Mucosa of stomach (tissue), 1 donor: Measurements from ENCODE around the gene SPN.
A peak's percentile ranks its signal among the peaks of the same experiment; 100 is the strongest.
"Not testable (repeated sequence)": the region's sequence is repeated elsewhere in the genome, so short reads cannot be mapped to it uniquely, and the experiment has no call there.

Experiments
- H3K27me3 ChIP-seq: one replicate; pipeline ENCODE4 v1.7.0; 2013; ENCODE audit warnings: mild to moderate bottlenecking, low read length; ENCODE audit not compliant: control insufficient read depth, insufficient read depth
- H3K36me3 ChIP-seq: one replicate; pipeline ENCODE4 v1.7.0; 2013; ENCODE audit warnings: low read length; ENCODE audit not compliant: control insufficient read depth, insufficient read depth
- H3K4me1 ChIP-seq: one replicate; pipeline ENCODE4 v1.7.0; 2013; ENCODE audit warnings: mild to moderate bottlenecking, low read length; ENCODE audit not compliant: control insufficient read depth, insufficient read depth
- H3K4me3 ChIP-seq: one replicate; pipeline ENCODE4 v1.7.0; 2013; ENCODE audit warnings: low read length
- H3K9ac ChIP-seq: one replicate; pipeline ENCODE4 v1.7.0; 2013; ENCODE audit warnings: mild to moderate bottlenecking, low read length, moderate library complexity
- H3K9me3 ChIP-seq: one replicate; pipeline ENCODE4 v1.7.0; 2013; ENCODE audit warnings: mild to moderate bottlenecking, low read length, moderate library complexity; ENCODE audit not compliant: control insufficient read depth
- donor health status: Pancreatic carcinoma.

Gene SPN, protein sequence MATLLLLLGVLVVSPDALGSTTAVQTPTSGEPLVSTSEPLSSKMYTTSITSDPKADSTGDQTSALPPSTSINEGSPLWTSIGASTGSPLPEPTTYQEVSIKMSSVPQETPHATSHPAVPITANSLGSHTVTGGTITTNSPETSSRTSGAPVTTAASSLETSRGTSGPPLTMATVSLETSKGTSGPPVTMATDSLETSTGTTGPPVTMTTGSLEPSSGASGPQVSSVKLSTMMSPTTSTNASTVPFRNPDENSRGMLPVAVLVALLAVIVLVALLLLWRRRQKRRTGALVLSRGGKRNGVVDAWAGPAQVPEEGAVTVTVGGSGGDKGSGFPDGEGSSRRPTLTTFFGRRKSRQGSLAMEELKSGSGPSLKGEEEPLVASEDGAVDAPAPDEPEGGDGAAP

DNA sequence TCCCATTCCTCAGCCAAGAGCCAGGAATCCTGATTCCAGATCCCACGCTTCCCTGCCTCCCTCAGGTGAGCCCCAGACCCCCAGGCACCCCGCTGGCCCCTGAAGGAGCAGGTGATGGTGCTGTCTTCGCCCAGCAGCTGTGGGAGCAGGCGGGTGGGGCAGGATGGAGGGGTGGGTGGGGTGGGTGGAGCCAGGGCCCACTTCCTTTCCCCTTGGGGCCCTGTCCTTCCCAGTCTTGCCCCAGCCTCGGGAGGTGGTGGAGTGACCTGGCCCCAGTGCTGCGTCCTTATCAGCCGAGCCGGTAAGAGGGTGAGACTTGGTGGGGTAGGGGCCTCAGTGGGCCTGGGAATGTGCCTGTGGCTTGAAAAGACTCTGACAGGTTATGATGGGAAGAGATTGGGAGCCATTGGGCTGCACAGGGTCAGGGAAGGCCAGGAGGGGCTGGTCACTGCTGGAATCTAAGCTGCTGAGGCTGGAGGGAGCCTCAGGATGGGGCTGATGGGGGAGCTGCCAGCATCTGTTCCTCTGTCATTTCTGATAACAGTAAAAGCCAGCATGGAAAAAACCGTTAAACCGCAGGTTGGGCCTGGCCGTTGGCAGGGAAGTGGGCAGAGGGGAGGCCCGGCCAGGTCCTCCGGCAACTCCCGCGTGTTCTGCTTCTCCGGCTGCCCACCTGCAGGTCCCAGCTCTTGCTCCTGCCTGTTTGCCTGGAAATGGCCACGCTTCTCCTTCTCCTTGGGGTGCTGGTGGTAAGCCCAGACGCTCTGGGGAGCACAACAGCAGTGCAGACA lies at the start of gene SPN:
SPN (plus strand) TSS at position 232 of the 791 bp plus-strand sequence; CDS start at position 714, 482 bp downstream.
- Histone ChIP-seq H3K9me3 (no peaks in the 10 kb centered on the region), H3K27me3 (no peaks in the 10 kb centered on the region), H3K36me3 (no peaks in the 10 kb centered on the region), H3K4me3 (no peak within 1 kb of the TSS), H3K9ac (no peak within 1 kb of the TSS), H3K4me1 (peaks cover 14% of the 10 kb centered on the region)

DNA sequence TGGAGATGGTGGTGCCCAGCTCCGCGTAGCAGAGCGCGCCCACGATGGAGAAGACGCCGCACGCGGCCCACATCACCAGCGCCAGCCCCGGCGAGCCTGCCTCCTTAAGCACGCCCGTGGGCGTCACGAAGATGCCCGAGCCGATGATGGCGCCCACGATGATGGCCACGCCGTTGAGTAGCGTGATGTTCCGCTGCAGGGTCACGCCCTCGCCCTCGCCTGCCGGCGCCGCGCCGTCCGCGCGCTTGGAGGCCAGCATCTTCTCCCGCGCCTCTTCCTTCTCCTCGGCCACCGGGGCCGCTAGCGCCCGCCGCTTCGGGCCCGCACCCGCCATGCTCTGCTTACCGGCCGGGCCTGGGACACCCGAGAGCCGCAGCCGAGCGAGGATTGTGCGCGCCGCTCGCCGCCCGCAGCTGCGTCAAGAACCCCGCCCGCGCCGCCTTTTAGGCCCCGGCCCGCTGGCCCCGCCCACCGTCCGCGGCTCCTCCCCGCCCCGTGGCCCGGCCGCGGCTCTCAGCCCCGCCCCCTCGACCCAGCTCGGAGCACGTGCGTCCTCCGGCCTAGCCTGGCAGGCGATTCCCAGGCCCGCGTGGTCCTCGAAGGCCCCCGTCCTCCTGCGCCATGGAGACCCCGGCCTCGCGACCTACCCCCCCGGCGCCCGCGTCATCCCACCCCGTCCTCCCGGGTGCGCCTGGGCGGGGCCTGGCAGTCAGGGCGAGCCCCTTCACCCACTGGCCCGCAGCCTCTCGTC lies 49.6 kb upstream of the SPN start:
- H3K4me1 ChIP-seq, H3K36me3 ChIP-seq, H3K27me3 ChIP-seq, H3K9me3 ChIP-seq: not testable (repeated sequence)
- Histone ChIP-seq H3K4me3 (peak overlapping the region; percentile 19), H3K9ac (peak overlapping the region; percentile 15)

DNA sequence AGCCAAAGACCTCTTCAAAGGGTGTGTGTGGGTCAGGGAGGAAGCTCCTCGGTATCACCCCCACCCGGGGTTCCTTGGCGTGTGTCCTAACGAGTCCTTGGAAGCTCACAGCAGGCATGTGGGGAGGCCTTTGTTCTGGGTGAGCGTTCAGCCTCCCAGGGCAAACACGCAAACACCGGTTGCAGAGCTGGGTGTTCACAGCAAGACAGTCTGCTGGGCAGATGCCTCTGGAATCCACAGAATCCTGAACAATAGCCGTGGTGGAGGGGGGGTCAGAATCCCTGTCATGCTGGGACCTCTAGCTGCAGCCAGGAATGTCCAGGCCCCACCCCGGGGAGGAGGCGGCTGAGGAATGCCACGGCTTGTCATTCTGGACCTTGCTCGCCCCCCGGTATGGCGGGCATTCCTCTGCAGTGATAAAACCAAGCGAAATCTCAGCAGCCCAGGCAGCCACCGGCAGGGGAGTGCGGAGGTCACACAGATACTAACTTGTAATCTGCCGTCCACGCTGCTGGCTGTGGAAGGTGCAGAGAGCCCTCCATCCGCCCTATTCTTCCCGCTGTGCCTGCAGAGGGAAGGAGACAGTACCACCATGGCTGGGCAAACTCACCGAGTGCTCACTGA lies 48.2 kb upstream of the SPN start:
- H3K9ac ChIP-seq, H3K36me3 ChIP-seq, H3K4me3 ChIP-seq, H3K9me3 ChIP-seq, H3K27me3 ChIP-seq, H3K4me1 ChIP-seq: not testable (repeated sequence)

DNA sequence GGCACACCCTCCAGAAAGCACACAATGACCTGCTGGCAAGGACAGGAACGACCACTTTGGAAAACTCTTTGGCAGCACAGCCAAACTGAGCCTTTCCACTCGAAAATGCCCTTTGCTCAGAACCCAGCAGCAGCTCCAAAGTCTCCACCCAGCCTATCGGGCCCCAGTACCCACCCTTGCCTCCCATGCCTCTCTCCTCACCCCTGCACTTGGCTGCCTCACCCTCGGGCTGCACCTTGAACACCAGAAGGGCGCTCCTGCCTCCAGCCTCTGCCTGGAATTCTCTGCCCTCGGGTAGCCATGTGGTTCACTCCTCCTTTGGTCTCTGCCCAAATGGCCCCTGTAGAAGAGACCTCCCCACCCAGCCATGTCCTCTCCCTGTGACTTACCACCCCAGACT lies 46.9 kb upstream of the SPN start:
- not testable (repeated sequence) for H3K36me3 ChIP-seq, H3K4me3 ChIP-seq

DNA sequence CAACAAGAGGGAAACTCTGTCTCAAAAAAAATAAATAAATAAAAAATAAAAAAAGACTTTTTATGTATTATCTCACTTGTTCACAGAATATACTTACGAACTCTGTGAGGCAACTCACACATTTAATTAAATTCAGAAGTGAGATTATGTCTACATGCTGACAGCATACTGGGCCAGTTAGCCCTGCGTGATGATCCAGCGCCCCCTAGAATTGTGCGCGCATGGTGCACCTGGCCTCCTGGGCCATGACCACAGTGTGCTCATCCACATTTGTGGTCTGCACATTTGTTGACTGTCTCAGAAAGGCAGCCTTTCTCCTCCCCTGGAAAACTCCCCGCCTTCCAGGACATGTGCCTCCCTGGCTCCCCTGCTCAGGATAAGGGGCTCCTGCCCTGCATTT lies 42.5 kb upstream of the SPN start:
- not testable (repeated sequence) for H3K4me1 ChIP-seq, H3K36me3 ChIP-seq, H3K4me3 ChIP-seq, H3K27me3 ChIP-seq, H3K9ac ChIP-seq, H3K9me3 ChIP-seq

More for the DNA sequence above, 46.9 kb upstream of the SPN start:
- H3K9ac ChIP-seq, H3K9me3 ChIP-seq, H3K27me3 ChIP-seq, H3K4me1 ChIP-seq: not testable (repeated sequence)

DNA sequence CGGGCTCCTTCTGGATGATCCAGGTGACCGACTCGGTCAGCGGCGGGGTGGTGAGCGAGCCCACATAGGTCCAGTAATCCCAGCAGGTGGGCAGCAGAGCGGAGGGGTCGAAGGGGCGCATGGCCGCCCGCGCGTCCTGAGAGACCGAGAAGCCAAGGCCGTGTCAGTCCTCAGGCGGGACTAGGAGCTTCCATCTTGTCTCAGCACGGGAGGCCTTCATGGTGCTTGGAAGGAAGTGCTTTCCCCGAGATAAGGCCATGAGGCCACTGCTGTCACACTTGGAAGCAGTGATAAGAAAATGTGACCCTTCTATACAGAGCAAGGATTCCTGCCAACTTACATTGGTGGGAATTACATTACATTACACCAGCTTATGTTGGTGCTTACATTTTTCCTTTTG lies 40.3 kb upstream of the SPN start:
- not testable (repeated sequence) for H3K9ac ChIP-seq, H3K36me3 ChIP-seq, H3K27me3 ChIP-seq, H3K4me1 ChIP-seq, H3K4me3 ChIP-seq, H3K9me3 ChIP-seq

DNA sequence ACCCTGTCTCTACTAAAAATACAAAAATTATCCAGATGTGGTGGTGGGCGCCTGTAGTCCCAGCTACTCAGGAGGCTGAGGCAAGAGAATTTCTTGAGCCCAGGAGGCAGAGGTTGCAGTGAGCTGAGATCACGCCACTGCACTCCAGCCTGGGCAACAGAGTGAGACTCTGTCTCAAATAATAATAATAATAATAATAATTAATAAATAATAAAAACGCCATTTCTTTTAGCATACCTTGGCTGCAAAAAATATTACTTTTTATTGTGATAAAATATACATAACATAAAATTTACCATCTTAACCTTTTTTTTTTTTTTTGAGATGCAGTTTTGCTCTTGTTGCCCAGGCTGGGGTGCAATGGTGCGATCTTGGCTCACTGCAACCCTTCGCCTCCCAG lies 39.8 kb upstream of the SPN start:
- H3K9ac ChIP-seq, H3K36me3 ChIP-seq, H3K4me3 ChIP-seq, H3K4me1 ChIP-seq, H3K27me3 ChIP-seq, H3K9me3 ChIP-seq: not testable (repeated sequence)

DNA sequence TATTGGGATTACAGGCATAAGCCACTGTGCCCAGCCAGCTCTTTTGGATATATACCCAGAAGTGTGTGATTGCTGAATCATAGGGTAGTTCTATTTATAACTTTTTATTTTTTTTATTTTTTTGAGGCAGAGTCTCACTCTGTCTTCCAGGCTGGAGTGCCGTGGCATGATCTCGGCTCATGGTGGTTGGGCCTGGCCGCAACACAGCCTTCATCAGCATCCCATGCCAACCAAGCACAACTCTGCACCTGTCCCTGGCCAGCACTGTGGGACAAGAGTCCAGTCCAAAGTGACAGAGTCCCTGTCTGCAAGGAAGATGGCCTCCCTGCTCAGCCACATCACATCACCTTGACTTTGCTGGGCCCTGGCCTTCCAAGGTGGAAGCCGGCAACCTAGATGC lies 37.9 kb upstream of the SPN start:
- H3K9ac ChIP-seq, H3K4me3 ChIP-seq, H3K36me3 ChIP-seq, H3K9me3 ChIP-seq, H3K27me3 ChIP-seq, H3K4me1 ChIP-seq: not testable (repeated sequence)

DNA sequence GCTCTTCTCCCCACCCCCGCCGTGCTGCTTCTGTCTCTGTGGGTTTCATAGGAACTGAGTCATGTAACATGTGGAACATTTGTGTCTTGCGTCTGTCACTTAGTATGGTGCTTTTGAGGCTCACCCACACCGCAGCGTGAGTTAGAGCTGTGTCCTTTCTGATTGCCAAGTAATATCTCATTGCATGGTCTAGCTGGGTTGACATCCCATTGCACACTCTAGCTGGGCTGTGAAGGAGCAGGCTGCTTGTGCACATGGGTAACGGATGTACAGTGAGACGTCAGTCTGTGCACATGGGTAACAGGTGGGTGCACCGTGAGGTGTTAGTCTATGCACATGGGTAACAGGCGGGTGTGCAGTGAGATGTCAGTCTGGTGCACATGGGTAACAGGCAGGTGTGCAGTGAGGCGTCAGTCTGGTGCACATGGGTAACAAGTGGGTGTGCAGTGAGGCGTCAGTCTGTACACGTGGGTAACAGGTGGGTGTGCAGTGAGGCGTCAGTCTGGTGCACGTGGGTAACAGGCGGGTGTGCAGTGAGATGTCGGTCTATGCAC lies 36.2 kb upstream of the SPN start:
- not testable (repeated sequence) for H3K4me3 ChIP-seq, H3K9ac ChIP-seq, H3K4me1 ChIP-seq, H3K36me3 ChIP-seq, H3K27me3 ChIP-seq, H3K9me3 ChIP-seq

DNA sequence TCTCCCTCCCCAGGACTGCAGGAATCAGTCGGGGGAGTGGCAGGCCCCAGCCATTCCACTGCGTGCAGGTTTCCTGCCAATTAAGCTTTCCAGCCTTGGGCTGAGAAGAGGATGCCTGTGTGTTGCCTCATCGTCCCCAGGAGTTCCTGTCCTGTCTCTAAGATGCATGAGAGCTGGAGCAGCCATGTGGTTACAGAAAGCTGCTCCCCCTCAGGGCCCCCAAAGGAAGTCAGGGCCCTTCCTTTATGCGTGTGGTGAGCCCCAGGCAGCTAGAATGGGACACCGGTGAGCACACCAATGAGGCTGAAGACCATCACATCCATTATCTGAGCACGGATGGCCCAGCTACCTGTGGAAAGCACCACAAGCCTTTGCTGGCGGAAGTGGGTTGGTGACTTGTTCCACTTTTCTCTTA lies 35.4 kb upstream of the SPN start:
- not testable (repeated sequence) for H3K4me1 ChIP-seq, H3K9me3 ChIP-seq, H3K9ac ChIP-seq, H3K4me3 ChIP-seq, H3K27me3 ChIP-seq, H3K36me3 ChIP-seq

DNA sequence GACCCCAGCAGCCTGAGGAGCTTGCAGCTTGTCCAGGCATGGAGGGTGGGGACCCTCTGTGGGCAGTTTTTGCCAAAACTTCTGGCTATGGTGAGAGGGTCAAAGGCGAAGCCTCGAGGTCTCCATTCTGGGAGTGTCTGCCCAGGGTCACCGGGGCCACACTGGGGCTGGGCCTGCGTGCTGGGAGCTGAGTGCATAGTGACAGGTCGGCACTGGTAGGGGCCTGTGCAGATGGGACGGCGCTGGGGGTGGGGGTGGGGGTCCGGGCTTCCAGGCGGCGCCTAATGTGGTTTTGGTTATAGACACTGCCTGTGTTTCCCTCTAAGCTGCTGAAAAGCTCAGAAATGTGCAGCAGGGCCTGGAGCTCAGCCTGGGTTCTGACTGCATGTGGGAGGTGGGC lies 34.3 kb upstream of the SPN start:
- H3K9me3 ChIP-seq, H3K36me3 ChIP-seq: not testable (repeated sequence)

DNA sequence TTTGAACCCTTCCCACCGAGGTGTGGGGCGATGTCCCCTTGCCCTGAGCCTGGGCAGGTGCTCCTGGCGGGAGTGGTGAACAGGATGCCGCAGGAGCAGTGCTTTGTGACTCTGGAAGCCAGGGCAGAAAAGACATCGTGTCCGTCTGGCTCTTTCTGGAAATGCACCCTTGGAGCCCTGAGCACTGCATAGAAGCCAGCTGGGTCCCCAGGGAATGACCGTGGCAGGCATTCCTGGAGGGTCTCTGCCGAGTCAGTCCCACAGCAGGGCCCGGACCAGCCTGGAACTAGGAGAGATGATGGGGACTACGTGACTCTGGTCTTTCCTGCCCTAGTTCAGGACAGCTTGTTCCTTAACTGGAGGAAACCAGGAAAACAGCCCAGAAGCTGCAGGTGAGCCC lies 33.7 kb upstream of the SPN start:
- H3K9me3 ChIP-seq, H3K9ac ChIP-seq, H3K36me3 ChIP-seq, H3K4me3 ChIP-seq, H3K27me3 ChIP-seq, H3K4me1 ChIP-seq: not testable (repeated sequence)

More for the DNA sequence above, 34.3 kb upstream of the SPN start:
- not testable (repeated sequence) for H3K27me3 ChIP-seq, H3K4me1 ChIP-seq, H3K4me3 ChIP-seq, H3K9ac ChIP-seq
